ENCODE results near the gene SPCS3.
"Not testable (repeated sequence)": the region's sequence is repeated elsewhere in the genome, so short reads cannot be mapped to it uniquely, and the experiment has no call there.

SPCS3 gene

GRCh38 chr4:176292920-176293319, 26.8 kb upstream of the SPCS3 start:
- TF ChIP-seq ZNF274 (IDR thresholded peaks at IDR 0.05; ENCODE audit: low read depth, low read length) = no peak
- no peak overlapping the region for H3K4me3 ChIP-seq (ENCODE audit: low read length)

GRCh38 chr4:176293660-176294059, 26.1 kb upstream of the SPCS3 start:
- no peak for TF ChIP-seq ZNF274 (IDR thresholded peaks at IDR 0.05; ENCODE audit: low read depth, low read length)
- no peak overlapping the region for H3K4me3 ChIP-seq (ENCODE audit: low read length)

GRCh38 chr4:176295907-176296306, 23.9 kb upstream of the SPCS3 start:
- not testable (repeated sequence) for H3K4me3 ChIP-seq (ENCODE audit: low read length)

GRCh38 chr4:176298664-176299063, 21.1 kb upstream of the SPCS3 start:
- H3K4me3 ChIP-seq (ENCODE audit: low read length) = no peak overlapping the region
- no peak for TF ChIP-seq ZNF274 (IDR thresholded peaks at IDR 0.05; ENCODE audit: low read depth, low read length)

GRCh38 chr4:176300036-176300435, 19.7 kb upstream of the SPCS3 start:
- no peak for TF ChIP-seq ZNF274 (IDR thresholded peaks at IDR 0.05; ENCODE audit: low read depth, low read length)
- H3K4me3 ChIP-seq (ENCODE audit: low read length) = no peak overlapping the region

DNA sequence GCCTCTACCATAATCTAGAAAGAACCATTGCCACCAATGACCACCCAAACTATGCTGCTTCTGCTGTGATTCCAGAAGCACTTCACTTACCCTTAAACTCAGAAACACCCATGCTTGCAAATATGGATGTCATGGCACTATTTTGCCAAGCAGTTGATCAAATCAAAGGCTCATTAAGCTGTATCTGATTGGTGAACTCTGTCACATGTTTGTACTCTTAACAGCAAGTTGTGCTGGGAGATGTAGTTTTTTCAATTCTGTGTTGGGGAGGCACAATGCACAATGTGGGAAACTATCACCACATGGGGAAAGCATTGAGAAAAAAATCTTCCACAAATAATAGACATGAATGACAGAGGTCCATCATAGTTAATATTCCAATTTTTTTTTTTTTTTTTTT, 19.2 kb upstream of the SPCS3 start:
- TF ChIP-seq ZNF274 (IDR thresholded peaks at IDR 0.05; ENCODE audit: low read depth, low read length) = no peak
- H3K4me3 ChIP-seq (ENCODE audit: low read length) = no peak overlapping the region

- no peak overlapping the region for H3K4me3 ChIP-seq (ENCODE audit: low read length)
- TF ChIP-seq ZNF274 (IDR thresholded peaks at IDR 0.05; ENCODE audit: low read depth, low read length) = no peak
Observed at GRCh38 chr4:176302283-176303275, 17.2 kb upstream of the SPCS3 start.

DNA sequence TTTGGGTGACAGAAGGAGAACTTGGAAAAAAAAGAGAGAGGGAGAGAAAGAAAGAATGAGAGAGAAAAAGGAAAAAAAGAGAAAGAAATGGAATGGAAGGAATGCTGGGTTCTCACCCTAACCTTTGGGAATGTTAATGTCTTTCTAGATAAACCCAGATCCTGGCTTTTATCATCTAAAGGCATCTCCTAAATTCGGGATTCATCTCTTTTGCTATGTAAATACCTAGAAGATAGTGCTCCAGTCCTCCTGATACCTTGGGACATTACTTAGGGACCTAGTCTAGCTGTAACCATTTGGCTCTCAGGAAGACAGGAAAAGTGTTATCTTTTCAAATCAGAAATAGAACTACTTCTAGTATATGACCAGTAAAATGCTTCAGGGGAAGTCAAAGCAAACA, 15.8 kb upstream of the SPCS3 start:
- no peak overlapping the region for H3K4me3 ChIP-seq (ENCODE audit: low read length)
- no peak for TF ChIP-seq ZNF274 (IDR thresholded peaks at IDR 0.05; ENCODE audit: low read depth, low read length)

GRCh38 chr4:176306837-176307665, 12.7 kb upstream of the SPCS3 start:
- TF ChIP-seq ZNF274 (IDR thresholded peaks at IDR 0.05; ENCODE audit: low read depth, low read length) = no peak
- H3K4me3 ChIP-seq (ENCODE audit: low read length) = no peak overlapping the region

GRCh38 chr4:176307666-176307930, 12.2 kb upstream of the SPCS3 start:
- TF ChIP-seq ZNF274 (IDR thresholded peaks at IDR 0.05; ENCODE audit: low read depth, low read length) = no peak
- no peak overlapping the region for H3K4me3 ChIP-seq (ENCODE audit: low read length)

DNA sequence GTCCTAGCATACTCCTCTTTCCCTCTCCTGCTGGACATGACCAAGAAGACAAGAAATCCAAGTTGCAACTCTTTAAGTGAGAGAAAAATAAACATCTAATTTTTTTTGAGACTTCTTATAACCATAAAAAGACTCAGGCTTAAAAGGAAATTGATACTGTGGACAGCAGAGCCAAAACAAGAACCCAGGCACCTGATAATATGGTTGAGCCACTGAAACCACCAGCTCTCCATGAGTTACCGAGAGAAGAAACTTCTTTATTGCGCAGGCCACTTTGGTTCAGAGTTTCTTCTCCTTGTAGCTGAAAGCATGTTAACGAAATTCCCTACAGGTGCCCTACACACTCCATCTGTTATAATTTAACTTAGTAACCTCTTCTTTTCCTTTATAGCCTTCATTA, 11.3 kb upstream of the SPCS3 start:
- H3K4me3 ChIP-seq (ENCODE audit: low read length) = peak overlapping the region; percentile 33; the same call in 1 of the 2 replicates
- TF ChIP-seq ZNF274 (IDR thresholded peaks at IDR 0.05; ENCODE audit: low read depth, low read length) = no peak

GRCh38 chr4:176309046-176309445, 10.7 kb upstream of the SPCS3 start:
- no peak for TF ChIP-seq ZNF274 (IDR thresholded peaks at IDR 0.05; ENCODE audit: low read depth, low read length)
- H3K4me3 ChIP-seq (ENCODE audit: low read length) = no peak overlapping the region

- no peak for TF ChIP-seq ZNF274 (IDR thresholded peaks at IDR 0.05; ENCODE audit: low read depth, low read length)
- H3K4me3 ChIP-seq (ENCODE audit: low read length) = no peak overlapping the region
Observed at GRCh38 chr4:176309772-176310171, 10.0 kb upstream of the SPCS3 start.

- TF ChIP-seq ZNF274 (IDR thresholded peaks at IDR 0.05; ENCODE audit: low read depth, low read length) = no peak
- no peak overlapping the region for H3K4me3 ChIP-seq (ENCODE audit: low read length)
Observed at GRCh38 chr4:176313596-176314336, 6.0 kb upstream of the SPCS3 start.

Measured in GM08714 (cell line).